Fibroblast of villous mesenchyme (primary cell): ENCODE measurements around the gene UBE2D4. TPM values are rescaled to one million over a fixed set of nuclear protein-coding genes. Genes with fewer than 3 reads are reported as not detected.
A peak's percentile ranks its signal among the peaks of the same experiment; 100 is the strongest.

Source experiments
- DNase-seq: peaks from one replicate; pipeline ENCODE4 v3.0.0-alpha.2; 2010; ENCODE audit warnings: low read depth
- H3K4me3 ChIP-seq: 2 replicates; pipeline ENCODE4 v1.5.1; 2011; ENCODE audit warnings: low read depth, mild to moderate bottlenecking, low read length
- total RNA-seq: library from RNA; depleted of rRNA; stranded (reverse); fragments of >200 nt; gene quantifications from 2 replicates; pipeline ENCODE4 v1.2.3, GENCODE V29; 2012
- TF ChIP-seq, protein P1 (sequence below): IDR thresholded peaks from 2 replicates; pipeline ENCODE4 v1.5.1; 2012; ENCODE audit warnings: low read depth, mild to moderate bottlenecking, low read length; ENCODE audit not compliant: insufficient read depth

The UBE2D4 gene
- total RNA-seq, 1 donor: 11.7 TPM

- TF ChIP-seq, protein P1, sequence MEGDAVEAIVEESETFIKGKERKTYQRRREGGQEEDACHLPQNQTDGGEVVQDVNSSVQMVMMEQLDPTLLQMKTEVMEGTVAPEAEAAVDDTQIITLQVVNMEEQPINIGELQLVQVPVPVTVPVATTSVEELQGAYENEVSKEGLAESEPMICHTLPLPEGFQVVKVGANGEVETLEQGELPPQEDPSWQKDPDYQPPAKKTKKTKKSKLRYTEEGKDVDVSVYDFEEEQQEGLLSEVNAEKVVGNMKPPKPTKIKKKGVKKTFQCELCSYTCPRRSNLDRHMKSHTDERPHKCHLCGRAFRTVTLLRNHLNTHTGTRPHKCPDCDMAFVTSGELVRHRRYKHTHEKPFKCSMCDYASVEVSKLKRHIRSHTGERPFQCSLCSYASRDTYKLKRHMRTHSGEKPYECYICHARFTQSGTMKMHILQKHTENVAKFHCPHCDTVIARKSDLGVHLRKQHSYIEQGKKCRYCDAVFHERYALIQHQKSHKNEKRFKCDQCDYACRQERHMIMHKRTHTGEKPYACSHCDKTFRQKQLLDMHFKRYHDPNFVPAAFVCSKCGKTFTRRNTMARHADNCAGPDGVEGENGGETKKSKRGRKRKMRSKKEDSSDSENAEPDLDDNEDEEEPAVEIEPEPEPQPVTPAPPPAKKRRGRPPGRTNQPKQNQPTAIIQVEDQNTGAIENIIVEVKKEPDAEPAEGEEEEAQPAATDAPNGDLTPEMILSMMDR: no peak
- DNase-seq: no peak
- H3K4me3 ChIP-seq: no peak overlapping the region
These were observed 23.6 kb upstream of the UBE2D4 start for GRCh38 chr7:43902542-43903054.

DNA sequence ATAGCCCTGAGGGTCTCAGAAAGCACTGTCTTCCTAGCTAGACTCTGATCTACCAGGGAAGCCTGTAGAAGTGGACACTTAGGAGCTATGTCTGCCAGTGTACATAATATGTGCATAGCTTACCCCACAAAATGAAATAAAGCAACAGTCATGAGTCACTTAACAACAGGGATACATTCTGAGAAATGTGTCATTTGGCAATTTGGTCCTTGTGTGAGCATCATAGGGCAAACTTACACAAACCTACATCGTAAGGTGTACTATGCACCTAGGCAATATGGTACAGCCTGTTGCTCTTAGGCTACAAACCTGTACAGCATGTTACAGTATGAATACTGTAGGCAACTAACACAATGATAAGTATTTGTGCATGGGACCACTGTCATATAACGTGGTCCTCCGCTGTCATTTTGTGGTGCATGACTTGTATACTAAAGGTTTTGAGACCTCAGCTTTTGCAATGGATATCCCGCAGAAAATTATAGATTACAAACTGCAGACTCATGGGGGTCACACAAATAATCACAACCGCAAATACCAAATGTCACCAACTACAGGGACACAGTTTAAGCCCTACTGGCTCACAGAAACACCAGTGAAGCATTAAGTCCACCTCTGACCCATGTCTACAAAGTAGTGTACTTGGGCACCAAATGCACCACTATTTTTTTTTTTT is 21.6 kb upstream of the UBE2D4 start:
- H3K4me3 ChIP-seq: peak overlapping the region; percentile 71
- DNase-seq: no peak
- TF ChIP-seq, protein P1: no peak

DNA sequence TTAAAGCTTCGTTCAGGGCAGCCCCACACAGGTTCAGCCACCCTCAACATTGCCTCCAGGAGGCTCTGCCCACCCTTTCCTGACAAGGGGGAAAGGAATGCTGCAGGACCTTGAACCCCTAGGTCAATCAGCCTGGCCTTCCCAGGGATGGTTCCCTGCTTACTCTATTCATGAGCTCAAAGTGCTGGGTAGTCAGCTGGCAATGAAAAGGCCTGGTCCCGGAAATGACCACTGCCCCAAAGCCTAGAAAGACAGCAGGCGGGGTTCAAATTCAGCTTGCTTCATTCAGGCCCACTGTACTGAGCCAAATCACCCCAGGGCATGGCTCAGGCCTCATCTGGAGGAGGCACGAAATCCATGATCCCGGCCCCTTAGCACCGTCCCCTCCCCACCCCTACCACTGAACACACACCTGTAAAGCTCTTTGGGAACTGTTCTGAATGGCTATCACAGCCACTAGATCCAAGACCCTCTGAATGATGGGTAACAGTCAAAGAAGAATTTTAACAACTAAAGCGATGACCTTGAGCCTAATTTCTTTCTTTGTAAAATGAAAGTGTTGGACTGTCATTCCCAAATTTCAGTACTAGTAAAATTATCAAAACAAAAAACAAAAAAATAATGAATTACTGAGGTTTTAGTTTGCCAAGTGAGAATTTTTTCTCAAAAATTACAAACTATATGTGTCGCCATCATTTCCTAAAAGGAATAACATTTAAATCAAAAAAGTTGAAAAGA is 20.9 kb upstream of the UBE2D4 start:
- TF ChIP-seq, protein P1: no peak
- H3K4me3 ChIP-seq: peak overlapping the region; percentile 71
- DNase-seq: peak; percentile 30

DNA sequence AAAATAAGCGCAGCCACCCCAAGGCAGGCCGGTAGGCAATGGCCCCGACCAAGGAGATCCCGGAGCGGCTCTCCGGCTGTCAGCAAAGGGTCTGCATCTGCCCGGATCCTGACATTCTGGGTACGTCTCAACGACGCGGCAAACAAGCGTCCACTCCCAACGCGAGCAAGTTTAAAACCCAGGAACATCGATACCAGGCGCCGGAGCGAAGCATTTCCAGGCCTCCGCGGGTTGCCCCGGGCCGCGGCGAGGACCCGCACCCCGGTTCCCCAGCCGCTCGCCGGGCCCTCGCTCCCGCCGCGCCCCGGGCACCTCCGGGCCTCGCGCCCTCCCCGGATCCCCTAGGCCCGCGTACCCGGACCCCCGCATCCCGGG is 20.3 kb upstream of the UBE2D4 start:
- DNase-seq: peak; percentile 52
- TF ChIP-seq, protein P1: no peak
- H3K4me3 ChIP-seq: peak overlapping the region; percentile 71

DNA sequence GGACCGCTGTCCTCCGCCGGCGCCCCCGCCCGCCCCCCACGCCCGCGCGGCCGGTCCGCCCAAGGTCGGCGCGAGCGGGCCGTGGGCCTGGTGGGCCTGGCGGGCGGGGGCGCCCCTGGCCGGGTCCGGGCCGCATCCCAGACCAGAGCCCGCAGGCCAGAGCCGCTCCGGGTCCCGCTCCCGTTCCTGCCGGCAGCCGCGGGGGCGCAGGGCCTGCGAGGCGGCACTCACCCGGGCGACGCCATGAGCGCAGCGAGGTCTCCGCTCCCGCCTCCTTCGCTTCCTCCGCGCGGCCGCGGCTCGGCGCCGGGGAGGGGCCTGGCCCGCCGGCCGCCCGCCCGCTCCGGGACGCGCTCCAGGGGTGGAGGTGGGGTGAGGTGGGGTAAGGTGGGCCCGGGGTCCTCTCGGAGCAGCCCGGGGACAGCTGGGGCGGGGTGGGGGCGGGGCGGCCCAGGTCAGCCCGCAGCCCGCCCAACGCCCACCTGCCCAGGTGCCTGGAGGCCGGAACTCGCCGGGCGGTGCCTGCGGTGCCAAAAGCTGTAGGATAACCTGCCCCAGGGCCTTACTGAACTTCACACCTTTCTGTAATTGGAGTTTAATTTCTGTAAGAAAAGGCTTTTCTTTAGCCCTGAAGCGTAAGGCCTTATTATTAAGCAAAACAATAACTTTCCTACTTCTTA is 19.8 kb upstream of the UBE2D4 start, which contains the start of gene URGCP:
URGCP (minus strand) TSS at position 266 of the 680 bp plus-strand sequence; CDS start at position 245, 21 bp downstream.
- TF ChIP-seq, protein P1: no peak
- peak; percentile 28 for DNase-seq

DNA sequence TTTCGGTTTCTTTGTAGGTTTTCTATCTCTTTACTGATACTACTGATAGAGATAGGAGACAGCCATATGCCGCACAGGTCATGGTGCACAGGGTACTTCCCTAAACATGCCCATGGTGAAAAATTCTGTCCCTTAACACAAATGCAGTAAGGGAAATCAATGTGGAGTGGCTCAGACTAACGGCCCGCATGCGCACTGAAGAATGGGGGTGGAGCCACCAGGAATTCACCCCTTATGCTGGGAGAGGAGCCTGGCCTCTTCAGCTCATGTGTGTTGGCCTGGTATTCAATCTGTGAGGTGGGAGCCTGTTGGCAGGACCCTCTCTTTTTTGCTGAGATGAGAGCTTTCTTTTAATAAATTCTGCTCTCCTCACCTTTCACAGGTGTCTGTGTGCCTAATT is 11.4 kb upstream of the UBE2D4 start:
- TF ChIP-seq, protein P1: no peak
- DNase-seq: no peak
- no peak overlapping the region for H3K4me3 ChIP-seq

More for the DNA sequence above, 19.8 kb upstream of the UBE2D4 start, which contains the start of gene URGCP:
- peak within 1 kb of the TSS; percentile 71 for H3K4me3 ChIP-seq
